ENCODE data around the gene HELZ2. TPM values are rescaled to one million over a fixed set of nuclear protein-coding genes. Genes with fewer than 3 reads are reported as not detected.

HELZ2 gene
- total RNA-seq, 6 experiments from 2014 or later, result 14.7 to 20.4 (median 16.5) TPM

GRCh38 chr20:63565021-63565698 lies 8.9 kb downstream of the HELZ2 start:
- Mint-ChIP-seq H3K27ac (no peak overlapping the region), H3K27me3 (ENCODE audit: insufficient read depth) (no peaks in the 10 kb centered on the region), H3K9me3 (no peaks in the 10 kb centered on the region; the same call in 1 of the 2 replicates), H3K4me3 (no peak overlapping the region), H3K4me1 (ENCODE audit: low read depth) (no peaks in the 10 kb centered on the region), H3K36me3 (ENCODE audit: low read depth) (peaks cover 4% of the 10 kb centered on the region; the same call in 1 of the 2 replicates)
- TF ChIP-seq CTCF (IDR thresholded peaks at IDR 0.05), result no peak
- DNase-seq, result no peak

DNA sequence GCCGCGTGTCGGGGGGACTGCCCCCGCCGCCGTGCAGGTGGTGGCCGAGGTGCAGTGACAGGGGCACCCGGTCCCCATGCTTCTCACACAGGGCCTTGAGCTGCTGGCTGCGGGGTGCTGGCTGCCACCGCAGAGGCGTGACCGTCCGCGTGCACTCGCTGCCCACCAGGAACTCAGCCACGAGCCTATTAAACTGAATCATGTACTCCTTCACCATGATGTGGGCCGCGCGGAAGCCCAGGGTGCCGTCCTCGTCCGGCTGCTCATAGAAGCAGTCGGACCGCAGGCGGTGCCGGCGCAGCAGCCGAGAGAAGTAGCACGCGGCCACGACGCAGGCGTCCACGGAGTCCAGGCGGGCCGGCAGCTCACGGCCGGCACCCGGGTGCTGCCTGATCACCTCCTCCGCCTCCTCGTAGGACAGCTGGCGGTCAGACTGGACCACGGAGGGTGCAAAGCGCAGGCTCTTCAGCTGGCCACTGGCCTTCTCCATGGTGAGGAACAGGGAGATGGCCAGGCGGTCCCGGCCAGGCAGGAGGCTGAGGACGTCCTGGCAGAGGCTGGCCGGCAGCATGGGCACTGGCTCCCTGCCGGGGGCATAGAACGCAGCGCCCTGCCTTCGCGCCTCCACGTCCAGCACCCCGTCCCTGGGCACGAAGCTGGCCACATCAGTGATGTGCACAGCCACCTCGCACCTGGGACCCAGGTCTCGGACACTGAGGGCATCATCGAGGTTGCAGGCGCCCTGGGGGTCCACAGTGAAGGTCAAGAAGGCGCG lies 9.8 kb downstream of the HELZ2 start:
- no peaks in the 10 kb centered on the region for H3K27me3 Mint-ChIP-seq (ENCODE audit: insufficient read depth)

DNA sequence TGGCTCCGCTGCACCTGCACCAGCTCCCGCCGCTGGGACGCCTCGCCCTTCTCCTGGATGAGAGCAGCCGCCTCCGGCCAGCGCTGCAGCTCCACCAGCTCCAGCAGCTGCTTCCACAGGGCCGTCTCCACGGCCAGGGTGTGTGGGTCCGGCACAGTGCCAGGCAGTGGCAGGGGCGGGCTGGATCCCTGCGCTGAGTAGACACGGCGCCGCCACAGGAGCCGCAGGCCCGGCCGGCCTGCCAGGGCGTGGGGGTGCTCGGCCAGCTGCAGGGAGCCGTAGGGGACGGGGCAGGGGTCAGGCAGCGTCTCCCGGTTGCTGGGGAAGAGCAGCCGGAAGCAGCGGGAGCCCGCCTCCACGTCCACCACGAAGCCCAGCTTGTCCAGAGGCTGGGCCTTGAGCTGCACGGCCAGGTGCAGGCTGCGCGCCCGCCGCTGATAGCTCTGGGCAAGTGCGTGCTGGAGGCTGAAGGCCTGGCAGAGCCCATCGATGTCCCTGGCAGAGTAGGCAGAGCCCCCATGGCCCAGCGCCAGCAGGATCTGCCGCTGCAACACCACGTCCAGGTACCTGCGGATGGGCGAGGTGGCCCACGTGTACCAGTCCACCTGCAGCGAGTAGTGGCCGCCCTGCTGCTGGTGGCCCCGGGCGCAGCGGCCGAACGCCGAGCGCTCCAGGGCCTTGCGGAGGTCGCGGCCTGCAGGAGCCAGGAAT lies 10.7 kb downstream of the HELZ2 start:
- Mint-ChIP-seq H3K36me3 (ENCODE audit: low read depth) (peaks cover 4% of the 10 kb centered on the region; the same call in 1 of the 2 replicates), H3K9me3 (no peaks in the 10 kb centered on the region; the same call in 1 of the 2 replicates)
- no peak for DNase-seq

More for the DNA sequence above, 9.8 kb downstream of the HELZ2 start:
- no peak for DNase-seq
- Mint-ChIP-seq H3K27ac (no peak overlapping the region), H3K9me3 (no peaks in the 10 kb centered on the region; the same call in 1 of the 2 replicates), H3K36me3 (ENCODE audit: low read depth) (peaks cover 4% of the 10 kb centered on the region; the same call in 1 of the 2 replicates), H3K4me3 (no peak overlapping the region), H3K4me1 (ENCODE audit: low read depth) (no peaks in the 10 kb centered on the region)
- TF ChIP-seq CTCF (IDR thresholded peaks at IDR 0.05), result no peak

DNA sequence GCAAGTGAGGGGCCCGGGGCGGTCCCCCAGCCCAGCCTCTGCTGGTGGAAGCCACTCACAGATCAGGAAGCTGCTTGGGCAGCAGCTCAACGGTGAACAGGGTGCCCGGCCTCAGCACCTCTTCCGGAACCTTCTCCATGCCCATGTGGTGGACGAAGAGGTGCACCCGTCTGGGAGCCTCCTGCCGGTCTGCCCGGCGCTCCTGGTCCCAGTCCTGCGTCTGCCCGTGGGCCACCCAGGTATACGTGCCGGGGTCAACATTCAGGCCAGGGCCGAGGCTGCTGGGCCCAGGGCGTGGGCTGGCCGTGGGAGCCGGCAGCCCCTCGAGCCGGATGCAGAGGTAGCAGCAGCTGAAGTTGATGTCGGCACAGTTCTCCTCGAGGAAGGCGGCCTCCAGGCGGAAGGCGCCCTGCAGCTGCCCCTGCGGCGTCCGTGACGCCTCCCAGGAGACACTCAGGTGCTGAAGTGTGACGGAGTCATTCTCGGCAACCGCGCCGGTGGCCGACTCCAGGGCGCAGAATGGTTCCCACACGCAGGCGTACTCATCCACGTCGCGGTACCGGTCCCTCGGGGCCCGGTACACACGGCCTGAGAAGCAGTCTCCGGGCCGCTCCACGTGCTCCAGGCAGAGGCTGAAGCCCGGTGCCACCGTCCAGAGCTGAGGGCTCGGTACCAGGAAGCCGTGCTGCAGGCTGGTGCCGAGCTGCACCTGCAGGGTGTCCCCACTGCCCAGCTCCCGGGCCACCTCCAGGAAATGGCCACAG lies 11.4 kb downstream of the HELZ2 start:
- Mint-ChIP-seq H3K4me3 (no peak overlapping the region), H3K4me1 (ENCODE audit: low read depth) (no peaks in the 10 kb centered on the region), H3K27me3 (ENCODE audit: insufficient read depth) (no peaks in the 10 kb centered on the region), H3K9me3 (no peaks in the 10 kb centered on the region; the same call in 1 of the 2 replicates), H3K27ac (no peak overlapping the region), H3K36me3 (ENCODE audit: low read depth) (peaks cover 4% of the 10 kb centered on the region; the same call in 1 of the 2 replicates)
- no peak for TF ChIP-seq CTCF (IDR thresholded peaks at IDR 0.05)
- DNase-seq, result no peak

More for the DNA sequence above, 10.7 kb downstream of the HELZ2 start:
- Mint-ChIP-seq H3K27me3 (ENCODE audit: insufficient read depth) (no peaks in the 10 kb centered on the region), H3K4me3 (no peak overlapping the region), H3K4me1 (ENCODE audit: low read depth) (no peaks in the 10 kb centered on the region), H3K27ac (no peak overlapping the region)
- TF ChIP-seq CTCF (IDR thresholded peaks at IDR 0.05), result no peak
